ENCODE data around the gene CCDC69. TPM values are rescaled to one million over a fixed set of nuclear protein-coding genes. Genes with fewer than 3 reads are reported as not detected.
"Not testable (repeated sequence)": the region's sequence is repeated elsewhere in the genome, so short reads cannot be mapped to it uniquely, and the experiment has no call there.

The CCDC69 gene
- total RNA-seq, 2 donors from 2014 or later: 34.8 to 44.8 TPM

DNA sequence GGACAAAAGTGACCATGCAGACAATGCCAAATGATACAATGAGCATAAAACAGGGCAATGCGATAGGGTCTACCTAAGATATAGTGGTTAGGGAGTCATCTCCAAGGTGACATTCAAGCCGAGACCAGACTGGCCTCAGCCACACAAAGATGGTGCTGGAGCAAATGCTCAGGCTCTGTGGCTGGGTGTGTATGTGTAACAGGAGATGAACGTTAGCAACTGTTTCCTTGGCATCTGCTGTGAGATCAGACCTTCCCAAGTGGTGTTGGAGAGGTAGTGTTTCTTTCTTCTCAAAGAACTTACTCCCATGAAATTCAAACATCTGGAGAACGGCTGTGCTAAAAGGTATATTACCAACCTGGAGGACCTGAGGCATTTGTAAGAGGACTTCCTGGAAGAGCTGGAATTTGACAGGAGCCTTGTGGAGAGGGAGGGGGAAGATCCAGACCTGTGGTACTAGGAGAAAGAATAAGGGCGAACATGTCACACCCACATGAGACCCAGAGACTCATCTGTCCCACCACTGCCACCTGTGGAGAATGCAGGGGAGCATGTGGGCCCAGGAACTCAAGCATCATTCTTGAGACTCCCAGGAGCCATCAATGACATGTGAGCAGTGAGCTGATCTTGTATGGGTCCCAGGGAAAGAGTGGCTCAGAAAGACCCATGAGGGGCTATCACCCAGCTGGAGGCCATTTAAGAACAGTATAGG lies 45.0 kb downstream of the CCDC69 start:
- Histone ChIP-seq H3K9me3 (no peaks in the 10 kb centered on the region), H3K36me3 (replicated peaks in 1 of 2; ENCODE audit: insufficient read depth in 1 of 2, low read depth in 2 of 2) (no peaks in the 10 kb centered on the region), H3K27me3 (no peaks in the 10 kb centered on the region), H3K4me3 (no peak overlapping the region), H3K27ac (no peak overlapping the region), H3K4me1 (no peaks in the 10 kb centered on the region)
- no peak for TF ChIP-seq POLR2A (IDR thresholded peaks at IDR 0.05)
- TF ChIP-seq, protein P1, sequence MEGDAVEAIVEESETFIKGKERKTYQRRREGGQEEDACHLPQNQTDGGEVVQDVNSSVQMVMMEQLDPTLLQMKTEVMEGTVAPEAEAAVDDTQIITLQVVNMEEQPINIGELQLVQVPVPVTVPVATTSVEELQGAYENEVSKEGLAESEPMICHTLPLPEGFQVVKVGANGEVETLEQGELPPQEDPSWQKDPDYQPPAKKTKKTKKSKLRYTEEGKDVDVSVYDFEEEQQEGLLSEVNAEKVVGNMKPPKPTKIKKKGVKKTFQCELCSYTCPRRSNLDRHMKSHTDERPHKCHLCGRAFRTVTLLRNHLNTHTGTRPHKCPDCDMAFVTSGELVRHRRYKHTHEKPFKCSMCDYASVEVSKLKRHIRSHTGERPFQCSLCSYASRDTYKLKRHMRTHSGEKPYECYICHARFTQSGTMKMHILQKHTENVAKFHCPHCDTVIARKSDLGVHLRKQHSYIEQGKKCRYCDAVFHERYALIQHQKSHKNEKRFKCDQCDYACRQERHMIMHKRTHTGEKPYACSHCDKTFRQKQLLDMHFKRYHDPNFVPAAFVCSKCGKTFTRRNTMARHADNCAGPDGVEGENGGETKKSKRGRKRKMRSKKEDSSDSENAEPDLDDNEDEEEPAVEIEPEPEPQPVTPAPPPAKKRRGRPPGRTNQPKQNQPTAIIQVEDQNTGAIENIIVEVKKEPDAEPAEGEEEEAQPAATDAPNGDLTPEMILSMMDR (IDR thresholded peaks at IDR 0.05): no peak
- no peak for ATAC-seq
- 80 to 90% methylated on average over 5 of the region's 5 CpGs for WGBS, 2 donors
- DNase-seq: no peak
- intact Hi-C loops (cut with DNase I): no loop called here

DNA sequence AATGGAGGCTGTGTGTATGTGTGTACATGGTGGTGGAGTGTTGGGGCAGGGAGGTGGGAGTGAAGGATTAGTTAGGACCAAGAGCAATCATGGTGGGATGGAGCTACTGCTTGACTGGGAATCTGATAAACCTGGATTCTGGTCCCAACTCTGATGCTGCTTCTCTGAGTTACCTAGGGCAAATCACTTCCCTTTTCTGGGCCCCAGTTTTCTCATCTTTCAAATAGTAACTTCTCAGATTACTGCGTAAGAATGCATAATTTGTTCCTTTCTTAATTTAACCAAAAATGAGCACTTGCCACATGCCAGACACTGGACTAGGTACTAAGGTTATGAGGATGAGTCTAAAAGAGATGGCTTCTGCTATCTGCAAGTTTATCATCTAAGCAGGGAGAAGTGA lies 45.5 kb downstream of the CCDC69 start:
- DNase-seq (no peak), ATAC-seq (no peak)
- H3K36me3 ChIP-seq (replicated peaks in 1 of 2; ENCODE audit: insufficient read depth in 1 of 2, low read depth in 2 of 2): no peaks in the 10 kb centered on the region
- no peak for TF ChIP-seq POLR2A (IDR thresholded peaks at IDR 0.05)
- TF ChIP-seq, protein P1 (IDR thresholded peaks at IDR 0.05): no peak
- WGBS, 2 donors: 100% methylated on average over 1 of the region's 1 CpG
- intact Hi-C loops (cut with DNase I): no loop called here
- no peaks in the 10 kb centered on the region for H3K4me1 ChIP-seq
- no peak overlapping the region for H3K4me3 ChIP-seq
- no peaks in the 10 kb centered on the region for H3K9me3 ChIP-seq
- H3K27ac ChIP-seq: no peak overlapping the region
- H3K27me3 ChIP-seq: no peaks in the 10 kb centered on the region

DNA sequence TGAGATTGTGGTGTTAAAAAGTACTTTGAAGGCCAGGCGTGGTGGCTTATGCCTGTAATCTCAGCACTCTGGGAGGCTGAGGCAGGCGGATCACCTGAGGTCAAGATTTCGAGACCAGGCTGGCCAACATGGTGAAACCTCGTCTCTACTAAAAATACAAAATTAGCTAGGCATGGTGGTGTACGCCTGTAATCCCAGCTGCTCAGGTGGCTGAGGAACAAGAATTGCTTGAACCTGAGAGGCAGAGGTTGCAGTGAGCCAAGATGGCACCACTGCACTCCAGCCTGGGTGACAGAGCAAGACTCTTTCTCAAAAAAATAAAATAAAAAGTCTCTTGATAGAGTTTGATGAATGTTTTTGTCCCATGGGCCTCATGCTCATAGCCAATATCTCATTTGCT lies 47.6 kb downstream of the CCDC69 start:
- H3K9me3 ChIP-seq; ATAC-seq; DNase-seq; H3K27me3 ChIP-seq; H3K36me3 ChIP-seq (replicated peaks in 1 of 2; ENCODE audit: insufficient read depth in 1 of 2, low read depth in 2 of 2); H3K4me1 ChIP-seq; H3K4me3 ChIP-seq; H3K27ac ChIP-seq; intact Hi-C loops (cut with DNase I): not testable (repeated sequence)
- 90 to 96% methylated on average over 5 of the region's 5 CpGs for WGBS, 2 donors

DNA sequence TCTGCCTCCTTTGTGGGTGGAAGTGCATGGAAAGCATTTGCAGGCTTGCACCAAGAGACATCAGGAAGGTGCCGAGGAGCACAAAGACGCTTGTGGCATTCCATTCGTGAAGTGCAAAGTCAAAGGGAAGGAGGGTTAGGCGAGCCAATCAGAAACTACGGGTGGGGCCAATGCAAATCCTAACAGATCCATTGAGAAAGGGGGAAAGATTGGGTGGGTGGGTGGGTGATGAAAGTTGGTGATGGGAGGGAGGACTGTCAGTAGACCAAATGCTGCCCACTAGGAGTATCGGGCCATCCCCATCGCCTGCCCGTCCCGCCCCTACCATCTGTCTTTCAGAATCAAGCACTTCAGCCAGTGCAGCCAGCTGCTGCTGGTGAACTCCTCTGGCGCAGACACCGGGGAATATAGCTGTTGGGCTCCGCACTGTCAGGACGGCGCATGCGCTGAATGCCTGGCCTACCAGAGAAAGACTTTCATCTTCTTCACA lies 49.2 kb downstream of the CCDC69 start:
- no peak for TF ChIP-seq POLR2A (IDR thresholded peaks at IDR 0.05)
- TF ChIP-seq, protein P1 (IDR thresholded peaks at IDR 0.05): no peak
- no peak overlapping the region for H3K4me3 ChIP-seq
- DNase-seq: peak in 2 of 4 donors; percentile 28 to 48
- no peaks in the 10 kb centered on the region for H3K9me3 ChIP-seq
- ATAC-seq: no peak
- WGBS, 2 donors: 74 to 78% methylated on average over 15 of the region's 15 CpGs
- intact Hi-C loops (cut with DNase I): no loop called here
- no peak overlapping the region for H3K27ac ChIP-seq
- no peaks in the 10 kb centered on the region for H3K4me1 ChIP-seq
- H3K27me3 ChIP-seq: no peaks in the 10 kb centered on the region
- no peaks in the 10 kb centered on the region for H3K36me3 ChIP-seq (replicated peaks in 1 of 2; ENCODE audit: insufficient read depth in 1 of 2, low read depth in 2 of 2)

DNA sequence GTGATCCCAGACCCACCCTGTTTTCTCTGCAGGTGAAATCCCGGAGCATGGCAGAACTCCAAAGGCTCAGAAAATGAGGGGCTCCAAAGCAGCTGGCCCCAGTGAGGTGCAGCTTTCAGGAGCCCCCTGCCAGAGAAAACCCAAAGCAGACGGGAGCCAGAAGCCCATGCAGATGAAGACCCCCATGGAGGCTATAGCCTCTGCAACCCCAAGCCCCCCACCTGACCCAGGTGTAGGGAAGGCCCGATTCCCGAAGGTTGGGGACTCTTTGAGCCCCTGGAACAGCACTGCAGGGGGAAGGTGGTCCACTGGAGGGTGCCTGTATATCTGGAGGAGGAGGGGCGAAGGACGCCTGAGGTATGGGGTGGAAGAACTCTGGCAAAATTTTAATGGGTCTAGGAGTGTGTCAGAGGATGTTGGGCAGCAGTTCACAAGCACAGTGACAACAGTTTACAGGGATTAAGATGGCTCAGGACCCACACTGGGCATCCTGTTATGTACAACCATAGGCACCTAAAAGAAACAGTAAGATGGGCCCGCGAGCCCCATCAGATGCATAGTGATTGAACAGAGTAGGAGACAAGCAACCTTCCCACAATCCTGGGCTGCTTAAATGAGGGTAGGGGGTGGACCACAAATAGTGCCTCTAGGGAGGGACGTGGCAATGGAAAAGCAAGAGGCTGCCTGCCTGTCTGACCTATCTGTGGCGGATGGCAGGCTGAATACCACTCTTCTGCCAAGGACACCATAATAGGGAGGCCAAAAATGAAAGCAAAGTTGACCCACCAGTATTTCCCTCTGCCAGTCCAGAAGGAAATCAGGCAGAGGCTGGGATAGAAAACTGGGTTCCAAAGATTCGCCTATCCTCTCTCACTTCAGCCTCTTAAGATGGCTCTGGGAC lies 49.9 kb downstream of the CCDC69 start:
- TF ChIP-seq, protein P1 (IDR thresholded peaks at IDR 0.05): no peak
- no peak for TF ChIP-seq POLR2A (IDR thresholded peaks at IDR 0.05)
- Histone ChIP-seq H3K36me3 (replicated peaks in 1 of 2; ENCODE audit: insufficient read depth in 1 of 2, low read depth in 2 of 2) (no peaks in the 10 kb centered on the region), H3K4me1 (no peaks in the 10 kb centered on the region), H3K4me3 (no peak overlapping the region), H3K9me3 (no peaks in the 10 kb centered on the region), H3K27ac (no peak overlapping the region), H3K27me3 (no peaks in the 10 kb centered on the region)
- intact Hi-C loops (cut with DNase I): no loop called here
- DNase-seq: no peak
- 73 to 80% methylated on average over 11 of the region's 11 CpGs for WGBS, 2 donors
- no peak for ATAC-seq

All from body of pancreas (tissue), 4 donors.